ENCODE measurements around the gene IFNL3.
"Not testable (repeated sequence)": the region's sequence is repeated elsewhere in the genome, so short reads cannot be mapped to it uniquely, and the experiment has no call there.

Gene IFNL3

DNA sequence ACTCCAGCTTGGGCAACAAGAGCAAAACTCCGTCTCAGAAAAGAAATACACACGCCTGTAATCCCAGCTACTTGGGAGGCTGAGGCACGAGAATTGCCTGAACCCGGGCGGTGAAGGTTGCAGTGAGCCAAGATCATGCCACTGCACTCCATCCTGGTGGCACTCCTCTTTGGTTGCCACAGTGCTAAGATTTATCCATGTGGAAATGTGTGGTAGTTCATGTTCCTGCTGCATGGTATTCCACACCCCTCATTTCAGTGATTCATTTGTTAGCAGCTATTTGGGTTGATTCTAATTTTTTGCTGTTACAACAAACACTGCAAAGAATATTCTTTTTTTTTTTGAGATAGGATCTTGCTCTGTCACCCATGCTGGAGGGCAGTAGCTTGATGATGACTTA, 12.1 kb downstream of the IFNL3 start:
- TF ChIP-seq, protein P1, sequence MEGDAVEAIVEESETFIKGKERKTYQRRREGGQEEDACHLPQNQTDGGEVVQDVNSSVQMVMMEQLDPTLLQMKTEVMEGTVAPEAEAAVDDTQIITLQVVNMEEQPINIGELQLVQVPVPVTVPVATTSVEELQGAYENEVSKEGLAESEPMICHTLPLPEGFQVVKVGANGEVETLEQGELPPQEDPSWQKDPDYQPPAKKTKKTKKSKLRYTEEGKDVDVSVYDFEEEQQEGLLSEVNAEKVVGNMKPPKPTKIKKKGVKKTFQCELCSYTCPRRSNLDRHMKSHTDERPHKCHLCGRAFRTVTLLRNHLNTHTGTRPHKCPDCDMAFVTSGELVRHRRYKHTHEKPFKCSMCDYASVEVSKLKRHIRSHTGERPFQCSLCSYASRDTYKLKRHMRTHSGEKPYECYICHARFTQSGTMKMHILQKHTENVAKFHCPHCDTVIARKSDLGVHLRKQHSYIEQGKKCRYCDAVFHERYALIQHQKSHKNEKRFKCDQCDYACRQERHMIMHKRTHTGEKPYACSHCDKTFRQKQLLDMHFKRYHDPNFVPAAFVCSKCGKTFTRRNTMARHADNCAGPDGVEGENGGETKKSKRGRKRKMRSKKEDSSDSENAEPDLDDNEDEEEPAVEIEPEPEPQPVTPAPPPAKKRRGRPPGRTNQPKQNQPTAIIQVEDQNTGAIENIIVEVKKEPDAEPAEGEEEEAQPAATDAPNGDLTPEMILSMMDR (IDR thresholded peaks at IDR 0.05), result no peak
- Histone ChIP-seq H3K4me1 (no peaks in the 10 kb centered on the region), H3K27me3 (ENCODE audit: control insufficient read depth, insufficient read depth, low read length) (no peaks in the 10 kb centered on the region), H3K27ac (no peak overlapping the region), H3K36me3 (ENCODE audit: control insufficient read depth, insufficient read depth, low read length) (no peaks in the 10 kb centered on the region), H3K4me3 (ENCODE audit: low read depth, low read length) (no peak overlapping the region), H2AFZ (no peak overlapping the region), H3K9ac (no peak overlapping the region), H3K4me2 (ENCODE audit: low read length) (no peak overlapping the region), H3K9me3 (ENCODE audit: control insufficient read depth, low read length) (no peaks in the 10 kb centered on the region), H3K79me2 (no peaks in the 10 kb centered on the region)

DNA sequence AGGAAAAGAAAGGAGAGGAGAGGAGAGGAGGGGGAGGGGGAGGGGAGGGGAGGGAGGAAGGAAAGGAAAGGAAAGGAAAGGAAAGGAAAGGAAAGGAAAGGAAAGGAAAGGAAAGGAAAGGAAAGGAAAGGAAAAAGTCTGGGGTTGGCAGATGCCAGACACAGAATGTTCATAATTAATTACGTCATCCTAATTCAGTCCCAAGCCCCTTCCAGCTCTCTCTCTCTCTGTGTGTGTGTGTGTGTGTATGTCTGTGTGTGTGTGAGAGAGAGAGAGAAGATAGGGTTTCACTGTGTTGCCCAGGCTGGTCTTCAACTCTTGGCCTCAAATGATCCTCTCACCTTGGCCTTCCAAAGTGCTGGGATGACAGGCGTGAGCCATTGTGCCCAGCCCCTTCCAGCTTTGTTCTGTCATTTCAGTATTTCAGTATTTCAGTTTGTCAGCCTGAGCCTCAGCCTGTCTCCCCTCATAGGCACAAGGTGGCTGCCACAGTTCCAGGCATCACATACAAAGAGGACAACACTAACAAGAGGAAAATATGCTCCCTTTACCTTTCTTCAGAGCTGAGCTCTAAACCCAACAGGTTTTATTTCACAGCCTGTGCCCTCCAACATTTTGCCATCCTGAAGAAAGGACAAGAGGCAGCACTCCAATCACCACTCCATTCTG, 14.6 kb downstream of the IFNL3 start:
- TF ChIP-seq, protein P1 (IDR thresholded peaks at IDR 0.05), result no peak
- Histone ChIP-seq H3K27me3 (ENCODE audit: control insufficient read depth, insufficient read depth, low read length) (no peaks in the 10 kb centered on the region), H3K4me3 (ENCODE audit: low read depth, low read length) (no peak overlapping the region), H3K27ac (no peak overlapping the region), H3K4me1 (no peaks in the 10 kb centered on the region), H3K9me3 (ENCODE audit: control insufficient read depth, low read length) (no peaks in the 10 kb centered on the region), H3K4me2 (ENCODE audit: low read length) (no peak overlapping the region), H3K9ac (no peak overlapping the region), H3K79me2 (no peaks in the 10 kb centered on the region), H2AFZ (no peak overlapping the region), H3K36me3 (ENCODE audit: control insufficient read depth, insufficient read depth, low read length) (no peaks in the 10 kb centered on the region)

DNA sequence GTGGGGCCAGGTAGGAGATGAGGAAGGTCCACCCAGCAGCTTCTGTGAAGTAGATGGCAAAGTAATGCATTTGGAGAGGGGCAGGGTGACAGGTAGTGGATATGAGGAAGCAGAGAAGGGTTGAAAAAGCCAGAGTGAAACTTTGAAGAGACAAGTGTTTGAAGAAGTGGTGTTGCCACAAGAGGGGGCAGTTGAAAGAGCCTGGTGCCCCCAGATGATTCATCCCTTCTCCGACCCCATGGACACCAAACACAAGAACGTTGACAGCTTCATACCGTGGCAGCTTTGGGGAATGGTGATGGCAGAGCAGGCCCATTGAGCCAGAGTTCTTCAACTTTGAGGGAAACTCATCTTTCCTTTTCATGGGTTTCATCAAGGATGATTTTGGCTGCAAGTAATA, 19.9 kb downstream of the IFNL3 start:
- Histone ChIP-seq H3K36me3 (ENCODE audit: control insufficient read depth, insufficient read depth, low read length) (no peaks in the 10 kb centered on the region), H3K4me3 (ENCODE audit: low read depth, low read length) (no peak overlapping the region), H3K4me2 (ENCODE audit: low read length) (no peak overlapping the region), H3K27me3 (ENCODE audit: control insufficient read depth, insufficient read depth, low read length) (no peaks in the 10 kb centered on the region), H2AFZ (no peak overlapping the region), H3K9ac (no peak overlapping the region), H3K79me2 (no peaks in the 10 kb centered on the region), H3K9me3 (ENCODE audit: control insufficient read depth, low read length) (no peaks in the 10 kb centered on the region), H3K4me1 (no peaks in the 10 kb centered on the region), H3K27ac (no peak overlapping the region)
- TF ChIP-seq, protein P1 (IDR thresholded peaks at IDR 0.05), result no peak

DNA sequence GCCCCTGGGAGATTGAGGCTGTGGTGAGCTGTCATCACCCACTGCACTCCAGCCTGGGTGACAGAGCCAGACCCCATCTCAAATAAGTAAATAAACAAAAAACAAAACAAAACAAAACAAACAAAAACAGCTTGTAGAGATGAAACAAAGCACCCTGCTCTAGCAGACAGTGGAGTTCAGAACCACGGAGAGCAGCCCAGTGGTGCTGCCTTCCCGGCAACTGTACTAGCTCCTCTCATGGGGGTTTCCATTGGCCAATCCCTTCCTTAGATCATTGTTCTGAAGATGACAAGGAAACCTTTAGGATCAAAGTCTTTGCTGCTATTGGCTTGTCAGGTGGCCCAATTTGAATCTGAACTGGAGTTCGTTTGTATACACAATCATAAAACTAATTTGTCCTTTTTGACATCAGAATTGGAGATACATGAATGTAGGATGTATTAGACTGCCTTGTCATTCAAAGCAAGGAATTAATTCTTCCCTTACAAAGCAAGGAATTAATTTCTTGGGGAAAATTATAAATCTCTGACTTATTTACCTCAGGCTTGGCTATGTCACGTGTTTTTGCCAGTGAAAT, 21.0 kb downstream of the IFNL3 start:
- Histone ChIP-seq H3K36me3 (ENCODE audit: control insufficient read depth, insufficient read depth, low read length) (no peaks in the 10 kb centered on the region), H3K79me2 (no peaks in the 10 kb centered on the region), H3K27me3 (ENCODE audit: control insufficient read depth, insufficient read depth, low read length) (no peaks in the 10 kb centered on the region), H3K4me2 (ENCODE audit: low read length) (no peak overlapping the region), H3K9me3 (ENCODE audit: control insufficient read depth, low read length) (no peaks in the 10 kb centered on the region), H3K4me1 (no peaks in the 10 kb centered on the region), H3K4me3 (ENCODE audit: low read depth, low read length) (no peak overlapping the region), H3K27ac (no peak overlapping the region), H2AFZ (no peak overlapping the region), H3K9ac (no peak overlapping the region)
- TF ChIP-seq, protein P1 (IDR thresholded peaks at IDR 0.05), result no peak

DNA sequence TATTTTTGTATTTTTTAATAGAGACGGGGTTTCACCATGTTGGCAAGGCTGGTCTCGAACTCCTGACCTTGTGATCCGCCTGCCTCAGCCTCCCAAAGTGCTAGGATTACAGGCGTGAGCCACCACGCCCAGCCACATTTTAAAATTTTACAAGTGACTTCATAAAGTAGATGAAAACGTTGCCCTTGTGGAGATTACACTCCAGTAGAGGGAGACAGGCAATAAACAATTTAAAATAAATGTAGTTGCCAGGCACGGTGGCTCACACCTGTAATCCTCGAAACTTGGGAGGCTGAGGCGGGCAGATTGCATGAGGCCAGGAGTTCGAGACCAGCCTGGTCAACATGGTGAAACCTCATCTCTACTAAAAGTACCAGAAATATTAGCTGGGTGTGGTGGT, 25.7 kb downstream of the IFNL3 start:
- not testable (repeated sequence) for H3K27ac ChIP-seq; H3K4me2 ChIP-seq (ENCODE audit: low read length); H3K79me2 ChIP-seq; H3K36me3 ChIP-seq (ENCODE audit: control insufficient read depth, insufficient read depth, low read length); H3K4me1 ChIP-seq; H3K4me3 ChIP-seq (ENCODE audit: low read depth, low read length); H3K9ac ChIP-seq; H2AFZ ChIP-seq; H3K27me3 ChIP-seq (ENCODE audit: control insufficient read depth, insufficient read depth, low read length); H3K9me3 ChIP-seq (ENCODE audit: control insufficient read depth, low read length)

All from parathyroid adenoma (tissue), 2 donors.